Endothelial cell of umbilical vein (primary cell): ENCODE measurements around the gene POMC.

Experiments used
- EZH2 ChIP-seq: IDR thresholded peaks from 2 replicates; pipeline ENCODE4 v1.6.1; 2012; ENCODE audit warnings: borderline replicate concordance, low read depth, mild to moderate bottlenecking, moderate library complexity, low read length, inconsistent platforms; ENCODE audit not compliant: severe bottlenecking
- TF ChIP-seq, protein P1 (sequence below): IDR thresholded peaks from 2 replicates; pipeline ENCODE4 v1.6.1; 2011; ENCODE audit not compliant: insufficient read depth, insufficient read length

DNA sequence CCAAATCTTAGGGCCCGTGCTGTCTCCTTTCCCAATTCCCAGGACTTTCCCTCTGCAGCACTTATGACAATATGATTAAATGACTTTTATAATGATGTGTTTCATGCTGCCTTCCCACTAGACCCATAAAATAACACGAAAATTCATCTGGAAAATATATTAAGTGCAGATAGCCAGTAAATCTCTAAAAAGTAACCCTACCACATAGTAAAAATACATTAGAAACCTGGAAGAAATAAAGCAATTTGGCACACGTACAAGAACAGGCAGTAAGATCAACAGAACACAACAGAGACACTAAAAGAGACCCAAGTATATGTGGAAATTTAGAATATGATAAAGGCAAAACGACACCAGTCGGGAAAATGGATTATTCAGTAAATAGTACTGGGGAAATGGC lies 30.2 kb upstream of the POMC start:
- TF ChIP-seq, protein P1, sequence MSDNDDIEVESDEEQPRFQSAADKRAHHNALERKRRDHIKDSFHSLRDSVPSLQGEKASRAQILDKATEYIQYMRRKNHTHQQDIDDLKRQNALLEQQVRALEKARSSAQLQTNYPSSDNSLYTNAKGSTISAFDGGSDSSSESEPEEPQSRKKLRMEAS: no peak
- no peak for TF ChIP-seq EZH2
